Duodenal mucosa (tissue), 2 donors: ENCODE results near the gene HABP2.

Source experiments
- H3K27ac ChIP-seq: one replicate; pipeline ENCODE4 v1.7.0; 2013; ENCODE audit warnings: low read depth, low read length
- H3K27me3 ChIP-seq, 2 donors: one replicate each; pipeline ENCODE4 v1.7.0; 2013; ENCODE audit warnings: low read length in 2 of 2, control low read depth in 1 of 2; ENCODE audit not compliant: insufficient read depth in 2 of 2, control insufficient read depth in 1 of 2
- H3K36me3 ChIP-seq, 2 donors: one replicate each; pipeline ENCODE4 v1.7.0; 2013; ENCODE audit warnings: low read length in 2 of 2, control low read depth in 1 of 2; ENCODE audit not compliant: insufficient read depth in 2 of 2, control insufficient read depth in 1 of 2
- H3K4me1 ChIP-seq, 2 donors: one replicate each; pipeline ENCODE4 v1.7.0; 2013; ENCODE audit warnings: low read length in 2 of 2, control low read depth in 1 of 2; ENCODE audit not compliant: insufficient read depth in 2 of 2, control insufficient read depth in 1 of 2
- H3K4me3 ChIP-seq, 2 donors: one replicate each; pipeline ENCODE4 v1.7.0; 2013; ENCODE audit warnings: low read length in 2 of 2, low read depth in 1 of 2
- H3K9ac ChIP-seq, 2 donors: one replicate each; pipeline ENCODE4 v1.7.0; 2013; ENCODE audit warnings: low read length in 2 of 2, low read depth in 1 of 2
- H3K9me3 ChIP-seq, 2 donors: one replicate each; pipeline ENCODE4 v1.7.0; 2013; ENCODE audit warnings: low read length in 2 of 2, control low read depth in 1 of 2; ENCODE audit not compliant: control insufficient read depth in 1 of 2

HABP2 gene

GRCh38 chr10:113610631-113611601, 58.1 kb downstream of the HABP2 start:
- Histone ChIP-seq H3K9me3 (no peaks in the 10 kb centered on the region), H3K4me3 (no peak overlapping the region), H3K27ac (no peak overlapping the region), H3K9ac (no peak overlapping the region), H3K36me3 (no peaks in the 10 kb centered on the region), H3K4me1 (no peaks in the 10 kb centered on the region), H3K27me3 (peaks cover 8 to 16% of the 10 kb centered on the region in 2 donors)

- H3K27ac ChIP-seq: no peak overlapping the region
- H3K36me3 ChIP-seq: no peaks in the 10 kb centered on the region
- H3K4me1 ChIP-seq: no peaks in the 10 kb centered on the region
Measured at GRCh38 chr10:113612154-113612553, 59.3 kb downstream of the HABP2 start.

GRCh38 chr10:113613427-113613826, 60.6 kb downstream of the HABP2 start:
- Histone ChIP-seq H3K27ac (no peak overlapping the region), H3K9ac (no peak overlapping the region), H3K9me3 (no peaks in the 10 kb centered on the region), H3K4me1 (no peaks in the 10 kb centered on the region), H3K36me3 (no peaks in the 10 kb centered on the region), H3K27me3 (peaks cover 16 to 22% of the 10 kb centered on the region in 2 donors), H3K4me3 (no peak overlapping the region)

More at GRCh38 chr10:113612154-113612553, 59.3 kb downstream of the HABP2 start:
- H3K4me3 ChIP-seq: no peak overlapping the region
- no peak overlapping the region for H3K9ac ChIP-seq
- H3K9me3 ChIP-seq: no peaks in the 10 kb centered on the region
- H3K27me3 ChIP-seq: peaks cover 16 to 22% of the 10 kb centered on the region in 2 donors

GRCh38 chr10:113613977-113614690, 61.3 kb downstream of the HABP2 start:
- H3K9ac ChIP-seq: no peak overlapping the region
- H3K4me1 ChIP-seq: no peaks in the 10 kb centered on the region
- H3K27ac ChIP-seq: no peak overlapping the region
- H3K4me3 ChIP-seq: no peak overlapping the region
- H3K27me3 ChIP-seq: peaks cover 17 to 22% of the 10 kb centered on the region in 2 donors
- H3K9me3 ChIP-seq: no peaks in the 10 kb centered on the region
- no peaks in the 10 kb centered on the region for H3K36me3 ChIP-seq

DNA sequence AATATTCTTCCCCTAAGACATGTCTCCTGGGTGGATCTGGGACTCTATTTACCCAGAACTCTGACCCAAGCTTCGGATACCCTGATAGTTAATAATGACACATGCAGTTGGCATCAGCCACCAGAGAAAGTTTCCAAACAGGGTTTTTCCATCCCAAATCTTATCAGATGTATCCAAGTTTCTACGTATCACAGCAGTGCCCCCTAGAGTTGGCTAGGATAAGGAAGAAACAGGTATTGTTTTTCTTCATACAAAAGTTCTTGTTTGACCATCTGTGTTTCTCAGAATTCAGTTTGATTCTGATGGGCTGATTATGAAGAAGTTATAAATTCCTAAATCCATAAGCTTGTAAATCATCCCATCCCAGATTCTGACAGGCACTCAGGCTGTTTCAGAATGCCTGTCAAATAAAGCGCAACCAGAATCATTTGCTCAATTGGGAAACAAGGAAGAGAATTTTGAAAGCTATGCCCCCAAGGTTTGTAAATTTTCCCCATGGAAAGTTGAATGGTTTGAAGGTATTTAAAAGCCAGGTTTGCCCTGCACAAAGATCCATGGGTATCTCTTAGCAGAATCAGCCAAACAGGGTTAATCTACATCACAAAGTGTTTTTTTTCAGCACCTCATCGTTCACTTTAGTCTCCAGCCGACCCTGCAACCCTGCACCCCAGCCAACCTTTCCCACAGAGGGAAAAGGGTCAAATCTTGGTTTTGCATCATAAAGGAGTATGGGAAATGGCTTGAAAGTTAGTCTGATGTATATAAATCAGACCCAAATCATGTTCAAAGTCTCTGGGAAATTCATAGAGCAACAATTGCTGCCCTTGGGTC, 63.6 kb downstream of the HABP2 start:
- H3K9me3 ChIP-seq: no peaks in the 10 kb centered on the region
- no peak overlapping the region for H3K4me3 ChIP-seq
- H3K9ac ChIP-seq: no peak overlapping the region
- H3K36me3 ChIP-seq: no peaks in the 10 kb centered on the region
- H3K4me1 ChIP-seq: no peaks in the 10 kb centered on the region
- peaks cover 12 to 22% of the 10 kb centered on the region in 2 donors for H3K27me3 ChIP-seq
- no peak overlapping the region for H3K27ac ChIP-seq

GRCh38 chr10:113617086-113617485, 64.2 kb downstream of the HABP2 start:
- H3K27ac ChIP-seq: no peak overlapping the region
- H3K4me3 ChIP-seq: no peak overlapping the region
- peaks cover 15 to 22% of the 10 kb centered on the region in 2 donors for H3K27me3 ChIP-seq
- no peaks in the 10 kb centered on the region for H3K36me3 ChIP-seq
- H3K9me3 ChIP-seq: no peaks in the 10 kb centered on the region
- no peak overlapping the region for H3K9ac ChIP-seq
- H3K4me1 ChIP-seq: no peaks in the 10 kb centered on the region

GRCh38 chr10:113618338-113618737, 65.5 kb downstream of the HABP2 start:
- H3K27ac ChIP-seq: no peak overlapping the region
- H3K4me1 ChIP-seq: no peaks in the 10 kb centered on the region
- no peak overlapping the region for H3K9ac ChIP-seq
- no peak overlapping the region for H3K4me3 ChIP-seq
- H3K9me3 ChIP-seq: no peaks in the 10 kb centered on the region
- H3K36me3 ChIP-seq: no peaks in the 10 kb centered on the region
- peaks cover 12 to 26% of the 10 kb centered on the region in 2 donors for H3K27me3 ChIP-seq

DNA sequence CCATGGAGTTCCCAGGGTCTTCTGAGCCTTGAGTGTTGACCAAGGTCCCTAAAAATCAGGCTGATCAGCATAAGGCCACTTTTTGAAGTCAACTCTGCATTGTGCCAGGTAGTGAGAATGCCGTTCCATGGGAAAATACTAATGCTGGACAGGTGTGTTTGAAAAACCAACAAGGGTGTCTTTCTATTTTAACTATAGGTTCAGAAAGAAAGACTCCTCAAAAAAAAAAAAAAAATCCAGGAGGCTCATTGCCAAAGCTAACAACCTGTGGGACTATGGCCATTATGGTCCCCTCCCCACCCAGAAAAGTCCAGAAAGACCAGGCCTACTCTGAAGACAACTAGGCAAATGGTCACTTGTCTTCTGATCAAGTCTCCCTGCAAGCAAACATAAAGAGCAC, 66.5 kb downstream of the HABP2 start:
- Histone ChIP-seq H3K36me3 (no peaks in the 10 kb centered on the region), H3K27me3 (peaks cover 15 to 22% of the 10 kb centered on the region in 2 donors), H3K27ac (no peak overlapping the region), H3K4me3 (no peak overlapping the region), H3K4me1 (no peaks in the 10 kb centered on the region), H3K9me3 (no peaks in the 10 kb centered on the region), H3K9ac (no peak overlapping the region)

GRCh38 chr10:113620511-113620910, 67.7 kb downstream of the HABP2 start:
- no peaks in the 10 kb centered on the region for H3K9me3 ChIP-seq
- H3K4me1 ChIP-seq: no peaks in the 10 kb centered on the region
- H3K27ac ChIP-seq: no peak overlapping the region
- H3K4me3 ChIP-seq: no peak overlapping the region
- H3K36me3 ChIP-seq: no peaks in the 10 kb centered on the region
- peaks cover 15 to 20% of the 10 kb centered on the region in 2 donors for H3K27me3 ChIP-seq
- H3K9ac ChIP-seq: no peak overlapping the region
